LNCAP (cell line): ENCODE measurements around the gene PRKAR1B.

Experiments
- TF ChIP-seq, protein P1 (sequence below): fragments of 450-650 bp; IDR thresholded peaks from 2 replicates; pipeline ENCODE4 v1.5.1; 2017; ENCODE audit warnings: mild to moderate bottlenecking

The PRKAR1B gene

GRCh38 chr7:771234-772004 lies 44.3 kb upstream of the PRKAR1B start:
- TF ChIP-seq, protein P1, sequence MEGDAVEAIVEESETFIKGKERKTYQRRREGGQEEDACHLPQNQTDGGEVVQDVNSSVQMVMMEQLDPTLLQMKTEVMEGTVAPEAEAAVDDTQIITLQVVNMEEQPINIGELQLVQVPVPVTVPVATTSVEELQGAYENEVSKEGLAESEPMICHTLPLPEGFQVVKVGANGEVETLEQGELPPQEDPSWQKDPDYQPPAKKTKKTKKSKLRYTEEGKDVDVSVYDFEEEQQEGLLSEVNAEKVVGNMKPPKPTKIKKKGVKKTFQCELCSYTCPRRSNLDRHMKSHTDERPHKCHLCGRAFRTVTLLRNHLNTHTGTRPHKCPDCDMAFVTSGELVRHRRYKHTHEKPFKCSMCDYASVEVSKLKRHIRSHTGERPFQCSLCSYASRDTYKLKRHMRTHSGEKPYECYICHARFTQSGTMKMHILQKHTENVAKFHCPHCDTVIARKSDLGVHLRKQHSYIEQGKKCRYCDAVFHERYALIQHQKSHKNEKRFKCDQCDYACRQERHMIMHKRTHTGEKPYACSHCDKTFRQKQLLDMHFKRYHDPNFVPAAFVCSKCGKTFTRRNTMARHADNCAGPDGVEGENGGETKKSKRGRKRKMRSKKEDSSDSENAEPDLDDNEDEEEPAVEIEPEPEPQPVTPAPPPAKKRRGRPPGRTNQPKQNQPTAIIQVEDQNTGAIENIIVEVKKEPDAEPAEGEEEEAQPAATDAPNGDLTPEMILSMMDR = no peak

DNA sequence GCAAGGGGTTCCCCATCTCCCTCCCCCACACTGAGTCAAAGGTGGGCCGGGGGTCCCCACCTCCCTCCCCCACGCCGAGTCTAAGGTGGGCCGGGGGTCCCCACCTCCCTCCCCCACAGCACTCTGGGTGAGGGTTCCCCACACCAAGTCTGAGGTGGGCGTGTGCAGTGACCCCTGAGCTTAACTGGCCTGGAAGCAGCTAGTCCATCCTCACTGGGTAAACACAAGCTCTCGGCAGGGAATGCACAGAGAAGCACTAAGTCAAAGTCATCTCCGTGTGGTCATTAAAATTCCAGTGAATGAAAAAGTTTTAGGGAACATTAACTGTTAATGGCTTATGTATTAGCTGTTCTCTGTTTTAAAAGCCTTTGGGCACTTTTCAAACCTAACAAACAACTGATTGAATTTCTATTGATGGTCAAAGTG lies 43.7 kb upstream of the PRKAR1B start:
- TF ChIP-seq, protein P1 = no peak

GRCh38 chr7:770336-770735 lies 43.3 kb upstream of the PRKAR1B start:
- TF ChIP-seq, protein P1 = no peak

DNA sequence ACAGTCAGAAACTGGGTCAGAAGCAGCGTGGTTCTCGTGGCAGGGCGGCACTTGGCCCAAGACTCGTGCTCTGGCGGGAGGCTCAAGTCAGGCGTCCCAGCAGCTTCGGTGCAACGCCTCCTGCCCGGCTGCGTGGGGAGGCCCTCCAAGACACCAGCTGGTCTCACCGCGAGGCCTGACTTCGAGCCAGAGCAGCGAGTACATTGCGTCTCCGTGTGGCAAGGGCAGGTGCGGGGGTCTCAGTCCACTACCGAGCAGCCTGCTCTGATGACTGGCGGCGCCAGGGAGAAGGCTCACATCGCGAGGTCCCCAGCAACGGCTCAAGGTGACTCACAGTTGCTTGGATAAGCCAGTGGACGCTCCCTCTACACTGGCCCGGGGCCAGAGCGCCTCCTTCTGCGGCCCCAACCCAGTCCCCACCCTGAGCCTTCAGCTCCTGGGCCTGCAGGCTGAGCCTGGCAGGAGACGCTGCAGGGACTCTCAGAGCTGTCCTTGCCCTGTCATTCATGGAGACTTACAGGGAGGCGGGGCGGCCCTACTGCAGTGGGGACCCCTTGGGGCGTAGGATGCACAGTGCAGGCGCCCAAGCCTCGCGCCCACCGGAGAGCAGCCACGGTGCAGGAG lies 41.9 kb upstream of the PRKAR1B start:
- TF ChIP-seq, protein P1 = no peak

GRCh38 chr7:767941-768731 lies 41.1 kb upstream of the PRKAR1B start:
- TF ChIP-seq, protein P1 = no peak

GRCh38 chr7:767580-767940 lies 40.5 kb upstream of the PRKAR1B start:
- TF ChIP-seq, protein P1 = no peak

DNA sequence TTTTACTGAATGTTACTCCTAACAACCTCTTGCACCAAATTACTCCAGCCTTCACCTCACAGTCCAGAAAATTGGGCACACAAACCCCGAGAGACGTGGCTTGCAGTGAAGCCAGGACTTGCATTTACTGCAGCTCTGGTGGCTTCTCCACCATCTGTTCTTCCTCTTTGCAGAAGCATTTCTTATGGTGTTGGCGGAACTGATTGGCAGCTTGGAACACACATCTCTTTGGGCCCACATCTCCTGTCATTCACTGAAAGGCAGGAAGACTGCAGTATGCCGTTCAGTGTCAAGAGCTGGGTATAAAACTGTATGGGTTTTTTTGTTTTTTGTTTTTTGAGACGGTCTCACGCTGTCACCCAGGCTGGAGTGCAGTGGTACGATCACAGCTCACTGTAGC lies 38.3 kb upstream of the PRKAR1B start:
- TF ChIP-seq, protein P1 = no peak
